ENCODE data around the gene HES1. TPM values are rescaled to one million over a fixed set of nuclear protein-coding genes. Genes with fewer than 3 reads are reported as not detected.

Gene HES1
- polyA plus RNA-seq, 1 donor from 2014 or later: 0.25 TPM

DNA sequence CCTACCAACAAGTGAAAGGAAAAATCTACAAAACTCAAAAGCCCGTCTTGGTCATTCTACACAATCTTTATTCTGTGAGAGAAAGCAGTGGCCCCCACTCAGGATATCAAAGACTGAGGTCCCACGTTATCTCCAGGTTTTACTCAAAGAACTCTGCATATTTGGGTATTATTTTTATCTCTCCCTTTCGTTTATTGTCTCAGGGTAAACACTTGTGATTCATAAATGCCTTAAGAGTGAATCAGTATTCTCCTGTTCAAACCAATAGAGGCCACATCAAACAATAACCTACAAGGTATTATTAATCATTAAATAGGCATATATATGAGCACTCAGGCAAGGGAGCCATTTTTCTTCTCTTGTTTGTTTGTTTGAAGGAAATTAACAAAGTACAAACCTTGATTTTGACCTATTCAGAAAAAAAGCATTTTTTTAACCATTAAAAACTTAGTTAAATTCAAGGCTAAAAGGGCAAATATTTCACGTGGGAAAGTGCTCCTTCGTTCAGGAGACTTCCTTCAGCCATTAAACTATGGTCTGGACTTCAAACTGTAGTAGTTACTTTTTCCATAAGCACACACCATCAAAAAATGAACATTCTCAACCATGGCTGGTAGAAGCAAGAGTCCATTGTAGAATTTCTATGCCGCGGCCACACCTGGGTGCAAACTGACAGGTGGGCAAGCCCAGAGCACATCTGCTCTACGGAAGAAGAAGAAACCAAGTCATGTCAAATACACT is 13.9 kb upstream of the HES1 start:
- no peaks in the 10 kb centered on the region for H3K9me3 ChIP-seq (ENCODE audit: low read length)
- H3K4me2 ChIP-seq (ENCODE audit: low read length): no peak overlapping the region
- no peaks in the 10 kb centered on the region for H3K79me2 ChIP-seq (replicated peaks; ENCODE audit: insufficient read depth, low read length)
- H3K4me3 ChIP-seq (ENCODE audit: low read length): no peak overlapping the region
- H4K20me1 ChIP-seq (ENCODE audit: insufficient read depth): no peaks in the 10 kb centered on the region
- no peak overlapping the region for H2AFZ ChIP-seq (ENCODE audit: low read depth, low read length)
- H3K9me2 ChIP-seq (ENCODE audit: insufficient read depth, low read length): no peaks in the 10 kb centered on the region
- no peak overlapping the region for H3K27ac ChIP-seq (ENCODE audit: low read length)
- H3K36me3 ChIP-seq (ENCODE audit: insufficient read depth, low read length): no peaks in the 10 kb centered on the region
- no peaks in the 10 kb centered on the region for H3F3A ChIP-seq (ENCODE audit: insufficient read depth, low read length, poor library complexity, severe bottlenecking)
- no peak for TF ChIP-seq POLR2AphosphoS5 (IDR thresholded peaks at IDR 0.05)
- TF ChIP-seq SMC3 (conservative IDR thresholded peaks at IDR 0.05; ENCODE audit: poor library complexity): no peak
- TF ChIP-seq MXI1 (conservative IDR thresholded peaks at IDR 0.05; ENCODE audit: poor library complexity, severe bottlenecking): no peak
- TF ChIP-seq RAD21 (conservative IDR thresholded peaks at IDR 0.05): no peak
- TF ChIP-seq, protein P1, sequence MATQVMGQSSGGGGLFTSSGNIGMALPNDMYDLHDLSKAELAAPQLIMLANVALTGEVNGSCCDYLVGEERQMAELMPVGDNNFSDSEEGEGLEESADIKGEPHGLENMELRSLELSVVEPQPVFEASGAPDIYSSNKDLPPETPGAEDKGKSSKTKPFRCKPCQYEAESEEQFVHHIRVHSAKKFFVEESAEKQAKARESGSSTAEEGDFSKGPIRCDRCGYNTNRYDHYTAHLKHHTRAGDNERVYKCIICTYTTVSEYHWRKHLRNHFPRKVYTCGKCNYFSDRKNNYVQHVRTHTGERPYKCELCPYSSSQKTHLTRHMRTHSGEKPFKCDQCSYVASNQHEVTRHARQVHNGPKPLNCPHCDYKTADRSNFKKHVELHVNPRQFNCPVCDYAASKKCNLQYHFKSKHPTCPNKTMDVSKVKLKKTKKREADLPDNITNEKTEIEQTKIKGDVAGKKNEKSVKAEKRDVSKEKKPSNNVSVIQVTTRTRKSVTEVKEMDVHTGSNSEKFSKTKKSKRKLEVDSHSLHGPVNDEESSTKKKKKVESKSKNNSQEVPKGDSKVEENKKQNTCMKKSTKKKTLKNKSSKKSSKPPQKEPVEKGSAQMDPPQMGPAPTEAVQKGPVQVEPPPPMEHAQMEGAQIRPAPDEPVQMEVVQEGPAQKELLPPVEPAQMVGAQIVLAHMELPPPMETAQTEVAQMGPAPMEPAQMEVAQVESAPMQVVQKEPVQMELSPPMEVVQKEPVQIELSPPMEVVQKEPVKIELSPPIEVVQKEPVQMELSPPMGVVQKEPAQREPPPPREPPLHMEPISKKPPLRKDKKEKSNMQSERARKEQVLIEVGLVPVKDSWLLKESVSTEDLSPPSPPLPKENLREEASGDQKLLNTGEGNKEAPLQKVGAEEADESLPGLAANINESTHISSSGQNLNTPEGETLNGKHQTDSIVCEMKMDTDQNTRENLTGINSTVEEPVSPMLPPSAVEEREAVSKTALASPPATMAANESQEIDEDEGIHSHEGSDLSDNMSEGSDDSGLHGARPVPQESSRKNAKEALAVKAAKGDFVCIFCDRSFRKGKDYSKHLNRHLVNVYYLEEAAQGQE (IDR thresholded peaks at IDR 0.05; ENCODE audit: borderline replicate concordance): no peak
- TF ChIP-seq TAF1 (IDR thresholded peaks at IDR 0.05; ENCODE audit: low read depth): no peak
- no peak for TF ChIP-seq EP300 (conservative IDR thresholded peaks at IDR 0.05; ENCODE audit: poor library complexity, severe bottlenecking)
- H3K9ac ChIP-seq (ENCODE audit: low read length): no peak overlapping the region
- no peaks in the 10 kb centered on the region for H3K27me3 ChIP-seq (ENCODE audit: insufficient read depth, low read depth, low read length)

DNA sequence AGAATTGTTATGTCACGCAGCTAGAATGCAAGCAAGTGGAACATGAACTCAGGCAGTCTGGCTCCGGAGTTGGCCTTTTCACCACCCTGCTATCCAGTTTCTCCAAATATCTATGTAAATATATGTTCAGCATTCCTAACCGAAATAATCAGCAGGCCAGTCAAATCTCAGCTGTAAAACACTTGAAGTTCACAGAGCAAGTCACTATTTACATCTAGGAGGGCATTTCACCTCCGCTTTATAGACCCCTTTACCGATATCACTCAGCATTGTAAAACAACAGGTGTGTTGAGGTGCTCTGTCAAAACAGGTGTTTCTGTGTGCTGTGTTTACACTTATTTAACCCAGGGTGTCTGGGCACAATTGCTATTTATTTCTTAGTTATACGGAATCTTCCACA is 12.2 kb upstream of the HES1 start:
- TF ChIP-seq, protein P2, sequence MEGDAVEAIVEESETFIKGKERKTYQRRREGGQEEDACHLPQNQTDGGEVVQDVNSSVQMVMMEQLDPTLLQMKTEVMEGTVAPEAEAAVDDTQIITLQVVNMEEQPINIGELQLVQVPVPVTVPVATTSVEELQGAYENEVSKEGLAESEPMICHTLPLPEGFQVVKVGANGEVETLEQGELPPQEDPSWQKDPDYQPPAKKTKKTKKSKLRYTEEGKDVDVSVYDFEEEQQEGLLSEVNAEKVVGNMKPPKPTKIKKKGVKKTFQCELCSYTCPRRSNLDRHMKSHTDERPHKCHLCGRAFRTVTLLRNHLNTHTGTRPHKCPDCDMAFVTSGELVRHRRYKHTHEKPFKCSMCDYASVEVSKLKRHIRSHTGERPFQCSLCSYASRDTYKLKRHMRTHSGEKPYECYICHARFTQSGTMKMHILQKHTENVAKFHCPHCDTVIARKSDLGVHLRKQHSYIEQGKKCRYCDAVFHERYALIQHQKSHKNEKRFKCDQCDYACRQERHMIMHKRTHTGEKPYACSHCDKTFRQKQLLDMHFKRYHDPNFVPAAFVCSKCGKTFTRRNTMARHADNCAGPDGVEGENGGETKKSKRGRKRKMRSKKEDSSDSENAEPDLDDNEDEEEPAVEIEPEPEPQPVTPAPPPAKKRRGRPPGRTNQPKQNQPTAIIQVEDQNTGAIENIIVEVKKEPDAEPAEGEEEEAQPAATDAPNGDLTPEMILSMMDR (IDR thresholded peaks at IDR 0.05; ENCODE audit: poor library complexity, severe bottlenecking): no peak
- TF ChIP-seq, protein P1 (IDR thresholded peaks at IDR 0.05; ENCODE audit: borderline replicate concordance): no peak
- TF ChIP-seq SMC3 (conservative IDR thresholded peaks at IDR 0.05; ENCODE audit: poor library complexity) (no peak), RAD21 (conservative IDR thresholded peaks at IDR 0.05) (no peak), EZH2 (IDR thresholded peaks at IDR 0.05; ENCODE audit: borderline replicate concordance, insufficient read depth, low read length, poor library complexity, severe bottlenecking) (no peak), POLR2AphosphoS5 (IDR thresholded peaks at IDR 0.05) (no peak), EP300 (conservative IDR thresholded peaks at IDR 0.05; ENCODE audit: poor library complexity, severe bottlenecking) (no peak), TAF1 (IDR thresholded peaks at IDR 0.05; ENCODE audit: low read depth) (no peak), MXI1 (conservative IDR thresholded peaks at IDR 0.05; ENCODE audit: poor library complexity, severe bottlenecking) (no peak)
- H3K9ac ChIP-seq (ENCODE audit: low read length): no peak overlapping the region
- H3K9me3 ChIP-seq (ENCODE audit: low read length): no peaks in the 10 kb centered on the region
- H3K79me2 ChIP-seq (replicated peaks; ENCODE audit: insufficient read depth, low read length): no peaks in the 10 kb centered on the region
- no peak overlapping the region for H3K27ac ChIP-seq (ENCODE audit: low read length)
- H4K20me1 ChIP-seq (ENCODE audit: insufficient read depth): no peaks in the 10 kb centered on the region
- H3K27me3 ChIP-seq (ENCODE audit: insufficient read depth, low read depth, low read length): no peaks in the 10 kb centered on the region
- H3K4me2 ChIP-seq (ENCODE audit: low read length): no peak overlapping the region
- no peak overlapping the region for H2AFZ ChIP-seq (ENCODE audit: low read depth, low read length)
- no peak overlapping the region for H3K4me3 ChIP-seq (ENCODE audit: low read length)
- H3F3A ChIP-seq (ENCODE audit: insufficient read depth, low read length, poor library complexity, severe bottlenecking): no peaks in the 10 kb centered on the region
- no peaks in the 10 kb centered on the region for H3K36me3 ChIP-seq (ENCODE audit: insufficient read depth, low read length)
- H3K9me2 ChIP-seq (ENCODE audit: insufficient read depth, low read length): no peaks in the 10 kb centered on the region

All from neural cell (in vitro differentiated cells).